ENCODE results near the gene ELMO3.
A peak's percentile ranks its signal among the peaks of the same experiment; 100 is the strongest.

Gene ELMO3

DNA sequence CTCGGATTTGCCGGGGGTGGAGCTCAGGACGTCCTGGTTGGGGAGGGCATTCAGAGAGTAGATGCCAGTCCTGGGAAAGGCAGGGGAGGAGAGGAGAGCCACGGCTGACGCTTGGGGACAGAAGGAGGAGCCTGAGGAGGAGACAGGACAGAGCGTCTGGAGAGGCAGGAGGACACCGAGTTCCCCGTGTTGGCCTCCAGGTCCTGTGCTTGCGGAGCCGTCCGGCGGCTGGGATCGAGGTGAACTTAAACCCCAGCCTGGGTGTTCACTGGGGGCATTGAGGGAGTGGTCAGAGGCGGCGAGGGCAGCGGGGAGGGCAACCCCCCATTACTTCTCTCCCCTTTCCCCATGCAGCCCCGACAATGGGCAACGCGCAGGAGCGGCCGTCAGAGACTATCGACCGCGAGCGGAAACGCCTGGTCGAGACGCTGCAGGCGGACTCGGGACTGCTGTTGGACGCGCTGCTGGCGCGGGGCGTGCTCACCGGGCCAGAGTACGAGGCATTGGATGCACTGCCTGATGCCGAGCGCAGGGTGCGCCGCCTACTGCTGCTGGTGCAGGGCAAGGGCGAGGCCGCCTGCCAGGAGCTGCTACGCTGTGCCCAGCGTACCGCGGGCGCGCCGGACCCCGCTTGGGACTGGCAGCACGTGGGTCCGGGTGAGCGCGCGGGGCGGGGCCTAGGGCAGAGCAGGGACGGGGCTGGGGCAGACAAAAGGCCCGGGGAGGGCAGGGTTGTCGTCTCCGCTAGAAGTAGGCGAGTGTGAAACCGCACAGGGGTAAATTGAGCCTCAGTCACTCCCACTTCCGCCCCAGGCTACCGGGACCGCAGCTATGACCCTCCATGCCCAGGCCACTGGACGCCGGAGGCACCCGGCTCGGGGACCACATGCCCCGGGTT, 24.9 kb upstream of the ELMO3 start:
- DNase-seq = peak; percentile 78
- Histone ChIP-seq H2AK5ac (ENCODE audit: low read length) (no peak overlapping the region), H2BK5ac (ENCODE audit: low read length) (no peak overlapping the region), H3K79me2 (ENCODE audit: control insufficient read depth, insufficient read depth, low read length) (no peaks in the 10 kb centered on the region), H4K5ac (ENCODE audit: low read length) (no peak overlapping the region), H3K4ac (ENCODE audit: low read depth, low read length) (no peak overlapping the region), H3K27ac (ENCODE audit: low read depth, low read length) (no peak overlapping the region), H2BK120ac (ENCODE audit: low read depth, low read length) (no peak overlapping the region), H3K79me1 (ENCODE audit: low read length) (no peaks in the 10 kb centered on the region), H2BK15ac (replicated peaks; ENCODE audit: low read depth) (no peak overlapping the region), H4K8ac (ENCODE audit: low read depth, low read length) (no peak overlapping the region), H3K56ac (ENCODE audit: low read length) (peak overlapping the region; percentile 82), H3K27me3 (ENCODE audit: insufficient read depth, low read length, poor library complexity) (peaks cover 12% of the 10 kb centered on the region), H3K18ac (ENCODE audit: low read length) (no peak overlapping the region), H3K4me1 (ENCODE audit: control insufficient read depth, low read depth, low read length) (peaks cover 8% of the 10 kb centered on the region), H3K9ac (ENCODE audit: low read length) (peak overlapping the region; percentile 69), H3K4me2 (ENCODE audit: low read length) (peak overlapping the region; percentile 68), H3K4me3 (ENCODE audit: low read length) (peak overlapping the region; percentile 17), H3K36me3 (ENCODE audit: control insufficient read depth, insufficient read depth, low read length) (no peaks in the 10 kb centered on the region), H3K23ac (ENCODE audit: low read length) (no peak overlapping the region)
- WGBS (ENCODE audit: extremely low coverage, insufficient coverage, low lambda C conversion rate) = no CpG with 5 or more reads among the region's 71 CpGs

DNA sequence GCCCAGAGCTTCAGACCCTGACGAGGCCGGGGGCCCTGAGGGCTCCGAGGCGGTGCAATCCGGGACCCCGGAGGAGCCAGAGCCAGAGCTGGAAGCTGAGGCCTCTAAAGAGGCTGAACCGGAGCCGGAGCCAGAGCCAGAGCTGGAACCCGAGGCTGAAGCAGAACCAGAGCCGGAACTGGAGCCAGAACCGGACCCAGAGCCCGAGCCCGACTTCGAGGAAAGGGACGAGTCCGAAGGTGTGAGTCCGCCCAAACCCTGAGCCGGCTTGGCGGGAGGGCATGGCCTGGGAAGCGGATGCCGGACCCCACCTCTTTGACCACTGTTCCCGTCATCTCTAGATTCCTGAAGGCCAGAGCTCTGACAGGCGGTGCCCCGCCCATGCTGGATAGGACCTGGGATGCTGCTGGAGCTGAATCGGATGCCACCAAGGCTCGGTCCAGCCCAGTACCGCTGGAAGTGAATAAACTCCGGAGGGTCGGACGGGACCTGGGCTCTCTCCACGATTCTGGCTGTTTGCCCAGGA, 24.2 kb upstream of the ELMO3 start:
- DNase-seq = no peak
- no peaks in the 10 kb centered on the region for H3K79me1 ChIP-seq (ENCODE audit: low read length)
- H3K27ac ChIP-seq (ENCODE audit: low read depth, low read length) = no peak overlapping the region
- H3K4me1 ChIP-seq (ENCODE audit: control insufficient read depth, low read depth, low read length) = peaks cover 8% of the 10 kb centered on the region
- H3K18ac ChIP-seq (ENCODE audit: low read length) = no peak overlapping the region
- no peak overlapping the region for H3K4ac ChIP-seq (ENCODE audit: low read depth, low read length)
- no peak overlapping the region for H2AK5ac ChIP-seq (ENCODE audit: low read length)
- H2BK15ac ChIP-seq (replicated peaks; ENCODE audit: low read depth) = no peak overlapping the region
- WGBS (ENCODE audit: extremely low coverage, insufficient coverage, low lambda C conversion rate) = no CpG with 5 or more reads among the region's 31 CpGs
- H4K8ac ChIP-seq (ENCODE audit: low read depth, low read length) = no peak overlapping the region
- peak overlapping the region; percentile 68 for H3K4me2 ChIP-seq (ENCODE audit: low read length)
- peak overlapping the region; percentile 69 for H3K9ac ChIP-seq (ENCODE audit: low read length)
- no peaks in the 10 kb centered on the region for H3K79me2 ChIP-seq (ENCODE audit: control insufficient read depth, insufficient read depth, low read length)
- no peak overlapping the region for H4K5ac ChIP-seq (ENCODE audit: low read length)
- H3K36me3 ChIP-seq (ENCODE audit: control insufficient read depth, insufficient read depth, low read length) = no peaks in the 10 kb centered on the region
- no peak overlapping the region for H3K23ac ChIP-seq (ENCODE audit: low read length)
- H3K56ac ChIP-seq (ENCODE audit: low read length) = peak overlapping the region; percentile 82
- no peak overlapping the region for H2BK120ac ChIP-seq (ENCODE audit: low read depth, low read length)
- H2BK5ac ChIP-seq (ENCODE audit: low read length) = no peak overlapping the region
- peaks cover 9% of the 10 kb centered on the region for H3K27me3 ChIP-seq (ENCODE audit: insufficient read depth, low read length, poor library complexity)
- H3K4me3 ChIP-seq (ENCODE audit: low read length) = no peak overlapping the region

DNA sequence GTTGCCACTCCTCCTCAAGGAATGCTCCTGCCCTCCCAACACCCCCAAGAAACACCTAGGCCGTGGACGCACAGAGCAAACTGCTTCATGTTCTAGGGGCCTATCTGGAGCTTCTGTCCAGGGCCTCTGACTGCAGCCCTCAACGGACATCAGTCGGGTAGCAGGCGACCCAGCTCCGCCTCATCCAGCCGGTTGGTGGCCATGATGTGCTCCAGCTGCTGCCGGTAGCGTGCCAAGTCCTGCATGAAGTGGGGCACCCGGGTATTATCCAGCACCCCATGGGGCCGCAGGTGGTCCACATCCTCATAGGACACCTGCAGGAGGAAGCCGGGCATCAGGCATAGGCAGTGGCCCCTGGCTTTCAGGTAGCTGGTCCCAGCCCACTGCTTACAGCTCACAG, 22.3 kb upstream of the ELMO3 start:
- H3K4me2 ChIP-seq (ENCODE audit: low read length) = no peak overlapping the region
- H3K27me3 ChIP-seq (ENCODE audit: insufficient read depth, low read length, poor library complexity) = peaks cover 9% of the 10 kb centered on the region
- no peak overlapping the region for H3K56ac ChIP-seq (ENCODE audit: low read length)
- no peak overlapping the region for H2BK15ac ChIP-seq (replicated peaks; ENCODE audit: low read depth)
- no peak overlapping the region for H2BK120ac ChIP-seq (ENCODE audit: low read depth, low read length)
- no CpG with 5 or more reads among the region's 12 CpGs for WGBS (ENCODE audit: extremely low coverage, insufficient coverage, low lambda C conversion rate)
- H2AK5ac ChIP-seq (ENCODE audit: low read length) = no peak overlapping the region
- no peak overlapping the region for H3K23ac ChIP-seq (ENCODE audit: low read length)
- peaks cover 2% of the 10 kb centered on the region for H3K4me1 ChIP-seq (ENCODE audit: control insufficient read depth, low read depth, low read length)
- H3K4ac ChIP-seq (ENCODE audit: low read depth, low read length) = no peak overlapping the region
- no peak for DNase-seq
- no peak overlapping the region for H4K8ac ChIP-seq (ENCODE audit: low read depth, low read length)
- H3K79me1 ChIP-seq (ENCODE audit: low read length) = no peaks in the 10 kb centered on the region
- H3K27ac ChIP-seq (ENCODE audit: low read depth, low read length) = no peak overlapping the region
- H3K4me3 ChIP-seq (ENCODE audit: low read length) = no peak overlapping the region
- no peaks in the 10 kb centered on the region for H3K79me2 ChIP-seq (ENCODE audit: control insufficient read depth, insufficient read depth, low read length)
- H2BK5ac ChIP-seq (ENCODE audit: low read length) = no peak overlapping the region
- no peaks in the 10 kb centered on the region for H3K36me3 ChIP-seq (ENCODE audit: control insufficient read depth, insufficient read depth, low read length)
- H4K5ac ChIP-seq (ENCODE audit: low read length) = no peak overlapping the region
- H3K9ac ChIP-seq (ENCODE audit: low read length) = no peak overlapping the region
- H3K18ac ChIP-seq (ENCODE audit: low read length) = no peak overlapping the region

DNA sequence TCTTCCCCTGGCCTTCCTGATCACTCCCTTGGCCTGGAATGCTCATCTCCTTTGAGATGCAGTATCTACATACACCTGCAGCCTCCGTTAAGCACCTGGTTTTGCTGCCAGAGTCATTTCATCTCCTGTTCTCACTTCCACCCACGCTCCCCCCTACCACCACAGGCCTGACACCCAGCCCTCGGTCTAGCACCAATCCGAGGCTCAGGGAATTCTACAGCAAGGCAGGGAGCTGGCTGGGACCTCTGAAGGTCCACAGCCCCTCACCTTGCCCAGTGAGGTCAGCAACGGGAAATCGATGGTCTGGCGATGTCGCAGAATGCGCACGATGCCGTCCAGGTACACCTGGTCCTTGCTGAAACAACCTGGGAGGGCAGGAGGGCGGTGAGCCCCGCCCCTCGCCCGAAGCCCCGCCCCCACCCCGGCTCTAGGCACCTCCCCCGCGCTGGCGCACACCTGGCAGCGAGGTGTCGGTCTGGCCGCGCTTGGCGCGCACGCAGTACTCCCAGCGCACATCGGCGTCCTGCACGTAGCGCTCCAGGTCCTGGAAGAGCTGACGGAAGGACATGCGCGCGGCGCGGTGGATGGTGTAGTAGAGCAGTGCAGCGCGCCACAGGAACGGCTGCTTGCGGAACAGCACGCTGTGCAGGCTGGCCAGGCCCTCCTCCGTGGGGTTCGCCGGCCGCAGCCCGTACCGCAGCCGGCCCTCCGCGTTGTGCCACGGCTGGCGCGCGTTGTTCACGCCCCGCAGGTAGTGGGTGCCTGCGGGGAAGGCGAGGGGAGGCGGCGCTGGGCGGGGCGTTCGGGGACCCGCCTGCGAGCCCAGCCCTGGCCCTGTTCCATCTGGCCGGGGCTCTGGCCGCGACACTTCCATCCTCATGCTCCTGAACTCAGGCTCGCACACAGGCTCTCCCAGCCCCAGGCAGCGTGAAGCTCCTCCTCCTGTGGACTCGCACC, 20.9 kb upstream of the ELMO3 start:
- H3K4me2 ChIP-seq (ENCODE audit: low read length) = peak overlapping the region; percentile 94
- H2AK5ac ChIP-seq (ENCODE audit: low read length) = no peak overlapping the region
- H4K5ac ChIP-seq (ENCODE audit: low read length) = no peak overlapping the region
- H3K27me3 ChIP-seq (ENCODE audit: insufficient read depth, low read length, poor library complexity) = peaks cover 9% of the 10 kb centered on the region
- no peak overlapping the region for H3K4me3 ChIP-seq (ENCODE audit: low read length)
- H3K27ac ChIP-seq (ENCODE audit: low read depth, low read length) = no peak overlapping the region
- no peak overlapping the region for H2BK15ac ChIP-seq (replicated peaks; ENCODE audit: low read depth)
- no peak overlapping the region for H3K4ac ChIP-seq (ENCODE audit: low read depth, low read length)
- H3K18ac ChIP-seq (ENCODE audit: low read length) = no peak overlapping the region
- H3K9ac ChIP-seq (ENCODE audit: low read length) = peak overlapping the region; percentile 68
- no peak overlapping the region for H4K8ac ChIP-seq (ENCODE audit: low read depth, low read length)
- H3K23ac ChIP-seq (ENCODE audit: low read length) = no peak overlapping the region
- H3K36me3 ChIP-seq (ENCODE audit: control insufficient read depth, insufficient read depth, low read length) = no peaks in the 10 kb centered on the region
- H3K56ac ChIP-seq (ENCODE audit: low read length) = peak overlapping the region; percentile 87
- peaks cover 3% of the 10 kb centered on the region for H3K79me1 ChIP-seq (ENCODE audit: low read length)
- no peak overlapping the region for H2BK120ac ChIP-seq (ENCODE audit: low read depth, low read length)
- no CpG with 5 or more reads among the region's 73 CpGs for WGBS (ENCODE audit: extremely low coverage, insufficient coverage, low lambda C conversion rate)
- H2BK5ac ChIP-seq (ENCODE audit: low read length) = no peak overlapping the region
- peaks cover 5% of the 10 kb centered on the region for H3K4me1 ChIP-seq (ENCODE audit: control insufficient read depth, low read depth, low read length)
- H3K79me2 ChIP-seq (ENCODE audit: control insufficient read depth, insufficient read depth, low read length) = no peaks in the 10 kb centered on the region
- peak; percentile 92 for DNase-seq

DNA sequence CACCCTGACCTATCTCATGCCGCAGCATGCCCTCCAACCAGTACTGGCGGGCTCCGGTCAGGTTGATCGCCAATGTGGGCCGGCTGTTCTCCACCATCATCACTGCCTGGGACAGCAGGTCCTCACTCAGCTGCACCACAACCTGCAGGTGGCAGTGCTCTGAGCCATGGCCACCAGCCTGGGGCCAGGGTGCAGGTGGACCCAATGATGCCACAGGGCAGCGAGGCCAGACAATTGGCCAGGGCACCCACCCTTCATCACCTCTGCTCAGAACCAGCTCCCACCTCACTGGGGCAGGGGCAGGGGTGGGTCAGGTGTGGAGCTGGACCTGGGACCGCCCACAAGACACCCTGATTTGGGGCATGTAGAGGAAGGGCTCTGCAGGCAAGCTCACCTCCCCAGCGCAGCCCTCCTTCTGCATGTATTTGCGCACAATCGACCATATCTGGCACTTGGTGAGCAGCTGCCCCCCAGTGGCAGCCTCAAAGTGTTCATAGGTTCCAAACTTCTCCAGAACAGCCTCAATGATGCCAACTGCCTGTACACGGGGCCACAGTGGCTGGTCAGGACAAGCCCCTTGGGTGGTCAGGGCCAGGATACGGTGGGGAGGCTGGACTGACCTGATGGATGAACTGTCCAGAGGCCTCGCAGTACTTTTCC, 19.4 kb upstream of the ELMO3 start:
- WGBS (ENCODE audit: extremely low coverage, insufficient coverage, low lambda C conversion rate) = no CpG with 5 or more reads among the region's 13 CpGs

More for the DNA sequence above, 19.4 kb upstream of the ELMO3 start:
- no peak overlapping the region for H3K4ac ChIP-seq (ENCODE audit: low read depth, low read length)
- H3K79me2 ChIP-seq (ENCODE audit: control insufficient read depth, insufficient read depth, low read length) = no peaks in the 10 kb centered on the region
- H3K36me3 ChIP-seq (ENCODE audit: control insufficient read depth, insufficient read depth, low read length) = no peaks in the 10 kb centered on the region
- H2BK120ac ChIP-seq (ENCODE audit: low read depth, low read length) = no peak overlapping the region
- H3K4me1 ChIP-seq (ENCODE audit: control insufficient read depth, low read depth, low read length) = peaks cover 3% of the 10 kb centered on the region
- no peak overlapping the region for H4K5ac ChIP-seq (ENCODE audit: low read length)
- no peak overlapping the region for H2BK15ac ChIP-seq (replicated peaks; ENCODE audit: low read depth)
- no peak overlapping the region for H4K8ac ChIP-seq (ENCODE audit: low read depth, low read length)
- H2BK5ac ChIP-seq (ENCODE audit: low read length) = no peak overlapping the region
- H3K4me2 ChIP-seq (ENCODE audit: low read length) = no peak overlapping the region
- peaks cover 6% of the 10 kb centered on the region for H3K27me3 ChIP-seq (ENCODE audit: insufficient read depth, low read length, poor library complexity)
- no peak overlapping the region for H3K27ac ChIP-seq (ENCODE audit: low read depth, low read length)
- no peak overlapping the region for H2AK5ac ChIP-seq (ENCODE audit: low read length)
- H3K9ac ChIP-seq (ENCODE audit: low read length) = no peak overlapping the region
- H3K79me1 ChIP-seq (ENCODE audit: low read length) = peaks cover 4% of the 10 kb centered on the region
- H3K4me3 ChIP-seq (ENCODE audit: low read length) = no peak overlapping the region
- no peak overlapping the region for H3K56ac ChIP-seq (ENCODE audit: low read length)
- H3K18ac ChIP-seq (ENCODE audit: low read length) = no peak overlapping the region
- no peak overlapping the region for H3K23ac ChIP-seq (ENCODE audit: low read length)
- DNase-seq = peak; percentile 29
